GM23338 (cell line): Measurements from ENCODE around the gene AJUBA. TPM values are rescaled to one million over a fixed set of nuclear protein-coding genes. Genes with fewer than 3 reads are reported as not detected.

Experiments used
- CREB1 ChIP-seq: fragments of 250-450 bp; sonication (Bioruptor Pico); IDR thresholded peaks from 2 replicates; pipeline ENCODE4 v1.5.0; 2020; ENCODE audit warnings: low read depth, mild to moderate bottlenecking, moderate library complexity
- EZH2 ChIP-seq: fragments of 200-600 bp; sonication (generic); IDR thresholded peaks from one replicate; pipeline ENCODE4 v1.8.0; 2017; ENCODE audit warnings: antibody characterized with exemption, mild to moderate bottlenecking, low read depth; ENCODE audit not compliant: unreplicated experiment
- EZH2phosphoT487 ChIP-seq: fragments of 200-600 bp; sonication (generic); IDR thresholded peaks from one replicate; pipeline ENCODE4 v1.8.1; 2018; ENCODE audit warnings: antibody characterized with exemption; ENCODE audit not compliant: unreplicated experiment
- JUNB ChIP-seq: IDR thresholded peaks from one replicate; pipeline ENCODE4 v1.6.1; 2016; ENCODE audit warnings: antibody characterized with exemption; ENCODE audit not compliant: unreplicated experiment
- NANOG ChIP-seq: IDR thresholded peaks from 2 replicates; pipeline ENCODE4 v1.6.1; 2016; ENCODE audit warnings: antibody characterized with exemption, borderline replicate concordance
- POLR2AphosphoS5 ChIP-seq: IDR thresholded peaks from 2 replicates; pipeline ENCODE4 v1.6.1; 2016; ENCODE audit warnings: antibody characterized with exemption, low read depth
- STAT1 ChIP-seq: IDR thresholded peaks from one replicate; pipeline ENCODE4 v1.6.1; 2016; ENCODE audit warnings: antibody characterized with exemption; ENCODE audit not compliant: unreplicated experiment
- ZNF331 ChIP-seq: fragments of 250-450 bp; sonication (Bioruptor Pico); IDR thresholded peaks from 2 replicates; pipeline ENCODE4 v1.5.0; 2020; ENCODE audit warnings: low read depth, mild to moderate bottlenecking, moderate library complexity
- polyA plus RNA-seq: library from polyadenylated mRNA; unstranded; fragments of >200 nt; fragmentation: Nextera tagmentation; extraction: Ambion mirVana; gene quantifications from 2 replicates; pipeline ENCODE4 v1.2.1, GENCODE V29; 2016
- total RNA-seq: library from RNA; depleted of rRNA; stranded (reverse); fragments of >200 nt; shearing (Covaris generic); gene quantifications from 2 replicates; pipeline ENCODE4 v1.2.3, GENCODE V29; 2014
- TF ChIP-seq, protein P1 (sequence below): fragments of 250-450 bp; sonication (Bioruptor Pico); IDR thresholded peaks from 2 replicates; pipeline ENCODE4 v1.5.0; 2020; ENCODE audit warnings: mild to moderate bottlenecking, moderate library complexity
- TF ChIP-seq, protein P2 (sequence below), 2 experiments: fragments of 200-600 bp in 1 of 2; sonication (generic) in 1 of 2; conservative IDR thresholded peaks; 2 replicates each; pipeline versions ENCODE4 v1.5.1 to v1.6.1; 2016 to 2017; ENCODE audit warnings: antibody characterized with exemption in 2 of 2, low read depth in 2 of 2, mild to moderate bottlenecking in 2 of 2, moderate library complexity in 1 of 2
- TF ChIP-seq, protein P3 (sequence below): IDR thresholded peaks from 2 replicates; pipeline ENCODE4 v1.6.1; 2016; ENCODE audit warnings: antibody characterized with exemption

AJUBA gene
- total and polyA plus RNA-seq, 2 experiments from 2014 or later: 11.8 to 55.9 TPM

DNA sequence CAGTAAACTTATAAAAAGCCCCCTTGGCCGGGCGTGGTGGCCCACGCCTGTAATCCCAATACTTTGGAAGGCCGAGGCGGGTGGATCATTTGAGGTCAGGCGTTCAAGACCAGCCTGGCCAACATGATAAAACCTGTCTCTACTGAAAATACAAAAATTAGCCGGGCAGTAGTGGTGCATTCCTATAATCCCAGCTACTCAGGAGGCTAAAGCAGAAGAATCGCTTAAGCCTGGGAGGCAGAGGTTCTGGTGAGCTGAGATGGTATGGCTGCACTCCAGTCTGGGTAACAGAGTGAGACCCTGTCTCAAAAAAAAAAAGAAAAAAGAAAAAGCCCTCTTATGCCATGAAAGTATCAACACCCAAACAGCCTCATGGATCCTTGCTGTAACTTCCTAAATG is 56.8 kb downstream of the AJUBA start (continued):
- TF ChIP-seq, protein P1, sequence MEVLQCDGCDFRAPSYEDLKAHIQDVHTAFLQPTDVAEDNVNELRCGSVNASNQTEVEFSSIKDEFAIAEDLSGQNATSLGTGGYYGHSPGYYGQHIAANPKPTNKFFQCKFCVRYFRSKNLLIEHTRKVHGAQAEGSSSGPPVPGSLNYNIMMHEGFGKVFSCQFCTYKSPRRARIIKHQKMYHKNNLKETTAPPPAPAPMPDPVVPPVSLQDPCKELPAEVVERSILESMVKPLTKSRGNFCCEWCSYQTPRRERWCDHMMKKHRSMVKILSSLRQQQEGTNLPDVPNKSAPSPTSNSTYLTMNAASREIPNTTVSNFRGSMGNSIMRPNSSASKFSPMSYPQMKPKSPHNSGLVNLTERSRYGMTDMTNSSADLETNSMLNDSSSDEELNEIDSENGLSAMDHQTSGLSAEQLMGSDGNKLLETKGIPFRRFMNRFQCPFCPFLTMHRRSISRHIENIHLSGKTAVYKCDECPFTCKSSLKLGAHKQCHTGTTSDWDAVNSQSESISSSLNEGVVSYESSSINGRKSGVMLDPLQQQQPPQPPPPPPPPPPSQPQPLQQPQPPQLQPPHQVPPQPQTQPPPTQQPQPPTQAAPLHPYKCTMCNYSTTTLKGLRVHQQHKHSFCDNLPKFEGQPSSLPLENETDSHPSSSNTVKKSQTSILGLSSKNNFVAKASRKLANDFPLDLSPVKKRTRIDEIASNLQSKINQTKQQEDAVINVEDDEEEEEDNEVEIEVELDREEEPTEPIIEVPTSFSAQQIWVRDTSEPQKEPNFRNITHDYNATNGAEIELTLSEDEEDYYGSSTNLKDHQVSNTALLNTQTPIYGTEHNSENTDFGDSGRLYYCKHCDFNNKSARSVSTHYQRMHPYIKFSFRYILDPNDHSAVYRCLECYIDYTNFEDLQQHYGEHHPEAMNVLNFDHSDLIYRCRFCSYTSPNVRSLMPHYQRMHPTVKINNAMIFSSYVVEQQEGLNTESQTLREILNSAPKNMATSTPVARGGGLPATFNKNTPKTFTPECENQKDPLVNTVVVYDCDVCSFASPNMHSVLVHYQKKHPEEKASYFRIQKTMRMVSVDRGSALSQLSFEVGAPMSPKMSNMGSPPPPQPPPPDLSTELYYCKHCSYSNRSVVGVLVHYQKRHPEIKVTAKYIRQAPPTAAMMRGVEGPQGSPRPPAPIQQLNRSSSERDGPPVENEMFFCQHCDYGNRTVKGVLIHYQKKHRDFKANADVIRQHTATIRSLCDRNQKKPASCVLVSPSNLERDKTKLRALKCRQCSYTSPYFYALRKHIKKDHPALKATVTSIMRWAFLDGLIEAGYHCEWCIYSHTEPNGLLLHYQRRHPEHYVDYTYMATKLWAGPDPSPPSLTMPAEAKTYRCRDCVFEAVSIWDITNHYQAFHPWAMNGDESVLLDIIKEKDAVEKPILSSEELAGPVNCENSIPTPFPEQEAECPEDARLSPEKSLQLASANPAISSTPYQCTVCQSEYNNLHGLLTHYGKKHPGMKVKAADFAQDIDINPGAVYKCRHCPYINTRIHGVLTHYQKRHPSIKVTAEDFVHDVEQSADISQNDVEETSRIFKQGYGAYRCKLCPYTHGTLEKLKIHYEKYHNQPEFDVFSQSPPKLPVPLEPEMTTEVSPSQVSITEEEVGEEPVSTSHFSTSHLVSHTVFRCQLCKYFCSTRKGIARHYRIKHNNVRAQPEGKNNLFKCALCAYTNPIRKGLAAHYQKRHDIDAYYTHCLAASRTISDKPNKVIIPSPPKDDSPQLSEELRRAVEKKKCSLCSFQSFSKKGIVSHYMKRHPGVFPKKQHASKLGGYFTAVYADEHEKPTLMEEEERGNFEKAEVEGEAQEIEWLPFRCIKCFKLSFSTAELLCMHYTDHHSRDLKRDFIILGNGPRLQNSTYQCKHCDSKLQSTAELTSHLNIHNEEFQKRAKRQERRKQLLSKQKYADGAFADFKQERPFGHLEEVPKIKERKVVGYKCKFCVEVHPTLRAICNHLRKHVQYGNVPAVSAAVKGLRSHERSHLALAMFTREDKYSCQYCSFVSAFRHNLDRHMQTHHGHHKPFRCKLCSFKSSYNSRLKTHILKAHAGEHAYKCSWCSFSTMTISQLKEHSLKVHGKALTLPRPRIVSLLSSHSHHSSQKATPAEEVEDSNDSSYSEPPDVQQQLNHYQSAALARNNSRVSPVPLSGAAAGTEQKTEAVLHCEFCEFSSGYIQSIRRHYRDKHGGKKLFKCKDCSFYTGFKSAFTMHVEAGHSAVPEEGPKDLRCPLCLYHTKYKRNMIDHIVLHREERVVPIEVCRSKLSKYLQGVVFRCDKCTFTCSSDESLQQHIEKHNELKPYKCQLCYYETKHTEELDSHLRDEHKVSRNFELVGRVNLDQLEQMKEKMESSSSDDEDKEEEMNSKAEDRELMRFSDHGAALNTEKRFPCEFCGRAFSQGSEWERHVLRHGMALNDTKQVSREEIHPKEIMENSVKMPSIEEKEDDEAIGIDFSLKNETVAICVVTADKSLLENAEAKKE (CRISPR knock-in tag): no peak
- TF ChIP-seq EZH2 (no peak), NANOG (no peak), POLR2AphosphoS5 (no peak), STAT1 (no peak), CREB1 (CRISPR knock-in tag) (no peak), EZH2phosphoT487 (no peak), ZNF331 (CRISPR knock-in tag) (no peak), JUNB (no peak)
- TF ChIP-seq, protein P2, sequence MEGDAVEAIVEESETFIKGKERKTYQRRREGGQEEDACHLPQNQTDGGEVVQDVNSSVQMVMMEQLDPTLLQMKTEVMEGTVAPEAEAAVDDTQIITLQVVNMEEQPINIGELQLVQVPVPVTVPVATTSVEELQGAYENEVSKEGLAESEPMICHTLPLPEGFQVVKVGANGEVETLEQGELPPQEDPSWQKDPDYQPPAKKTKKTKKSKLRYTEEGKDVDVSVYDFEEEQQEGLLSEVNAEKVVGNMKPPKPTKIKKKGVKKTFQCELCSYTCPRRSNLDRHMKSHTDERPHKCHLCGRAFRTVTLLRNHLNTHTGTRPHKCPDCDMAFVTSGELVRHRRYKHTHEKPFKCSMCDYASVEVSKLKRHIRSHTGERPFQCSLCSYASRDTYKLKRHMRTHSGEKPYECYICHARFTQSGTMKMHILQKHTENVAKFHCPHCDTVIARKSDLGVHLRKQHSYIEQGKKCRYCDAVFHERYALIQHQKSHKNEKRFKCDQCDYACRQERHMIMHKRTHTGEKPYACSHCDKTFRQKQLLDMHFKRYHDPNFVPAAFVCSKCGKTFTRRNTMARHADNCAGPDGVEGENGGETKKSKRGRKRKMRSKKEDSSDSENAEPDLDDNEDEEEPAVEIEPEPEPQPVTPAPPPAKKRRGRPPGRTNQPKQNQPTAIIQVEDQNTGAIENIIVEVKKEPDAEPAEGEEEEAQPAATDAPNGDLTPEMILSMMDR (conservative IDR thresholded peaks at IDR 0.05; ENCODE audit: low read depth in 2 of 2): no peak
- TF ChIP-seq, protein P3, sequence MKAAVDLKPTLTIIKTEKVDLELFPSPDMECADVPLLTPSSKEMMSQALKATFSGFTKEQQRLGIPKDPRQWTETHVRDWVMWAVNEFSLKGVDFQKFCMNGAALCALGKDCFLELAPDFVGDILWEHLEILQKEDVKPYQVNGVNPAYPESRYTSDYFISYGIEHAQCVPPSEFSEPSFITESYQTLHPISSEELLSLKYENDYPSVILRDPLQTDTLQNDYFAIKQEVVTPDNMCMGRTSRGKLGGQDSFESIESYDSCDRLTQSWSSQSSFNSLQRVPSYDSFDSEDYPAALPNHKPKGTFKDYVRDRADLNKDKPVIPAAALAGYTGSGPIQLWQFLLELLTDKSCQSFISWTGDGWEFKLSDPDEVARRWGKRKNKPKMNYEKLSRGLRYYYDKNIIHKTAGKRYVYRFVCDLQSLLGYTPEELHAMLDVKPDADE: no peak
